Smooth muscle cell (in vitro differentiated cells): ENCODE results near the gene ODAM. TPM values are rescaled to one million over a fixed set of nuclear protein-coding genes. Genes with fewer than 3 reads are reported as not detected.

Experiments
- DNase-seq: peaks from one replicate; lab custom pipeline; 2025; ENCODE audit not compliant: unreplicated experiment; lab: John Stamatoyannopoulos, UW
- H2AFZ ChIP-seq: fragments of 200-600 bp; sonication (generic); 2 replicates; pipeline ENCODE4 v1.6.0; 2016; ENCODE audit warnings: antibody characterized with exemption, low read depth, mild to moderate bottlenecking
- H3F3A ChIP-seq: fragments of 200-600 bp; sonication (generic); 2 replicates; pipeline ENCODE4 v1.6.0; 2017; ENCODE audit warnings: antibody characterized with exemption, low read depth
- H3K27ac ChIP-seq: fragments of 200-600 bp; sonication (generic); 2 replicates; pipeline ENCODE4 v1.5.1; 2016; ENCODE audit warnings: low read depth, mild to moderate bottlenecking
- H3K27me3 ChIP-seq: fragments of 200-600 bp; sonication (generic); 2 replicates; pipeline ENCODE4 v1.6.1; 2016; ENCODE audit warnings: low read depth, mild to moderate bottlenecking
- H3K36me3 ChIP-seq: fragments of 200-600 bp; sonication (generic); 2 replicates; pipeline ENCODE4 v1.5.1; 2016; ENCODE audit warnings: low read depth
- H3K4me1 ChIP-seq: fragments of 200-600 bp; sonication (generic); 2 replicates; pipeline ENCODE4 v1.5.1; 2016; ENCODE audit warnings: low read depth
- H3K4me2 ChIP-seq: fragments of 200-600 bp; sonication (generic); 2 replicates; pipeline ENCODE4 v1.6.0; 2016; ENCODE audit warnings: mild to moderate bottlenecking
- H3K4me3 ChIP-seq: fragments of 200-600 bp; sonication (generic); 2 replicates; pipeline ENCODE4 v1.5.1; 2016; ENCODE audit warnings: mild to moderate bottlenecking
- H3K79me2 ChIP-seq: fragments of 200-600 bp; sonication (generic); 2 replicates; pipeline ENCODE4 v1.6.0; 2016; ENCODE audit warnings: low read depth, mild to moderate bottlenecking
- H3K9ac ChIP-seq: fragments of 200-600 bp; sonication (generic); 2 replicates; pipeline ENCODE4 v1.6.0; 2016; ENCODE audit warnings: low read depth
- H3K9me3 ChIP-seq: fragments of 200-600 bp; sonication (generic); replicated peaks from 2 replicates; pipeline ENCODE4 v1.5.1; 2016; ENCODE audit warnings: low read depth
- H4K20me1 ChIP-seq: fragments of 200-600 bp; sonication (generic); 2 replicates; pipeline ENCODE4 v1.6.0; 2016; ENCODE audit warnings: low read depth
- WGBS: methylation state at CpG from one replicate; pipeline ENCODE4 v1.1.7; 2016; ENCODE audit warnings: low lambda C conversion rate; 5-methylcytosine and 5-hydroxymethylcytosine counted together
- polyA plus RNA-seq: library from polyadenylated mRNA; unstranded; fragments of >200 nt; fragmentation: Nextera tagmentation; extraction: Ambion mirVana; gene quantifications from 2 replicates; pipeline ENCODE4 v1.2.1, GENCODE V29; 2016
- total RNA-seq: library from RNA; depleted of rRNA; stranded (reverse); fragments of >200 nt; gene quantifications from 2 replicates; pipeline ENCODE4 v1.2.3, GENCODE V29; 2014
- TF ChIP-seq, protein P1 (sequence below): fragments of 200-600 bp; sonication (generic); IDR thresholded peaks from 2 replicates; pipeline ENCODE4 v1.5.1; 2017; ENCODE audit warnings: borderline replicate concordance, mild to moderate bottlenecking, antibody characterized with exemption; ENCODE audit not compliant: insufficient read depth, poor library complexity, severe bottlenecking

ODAM gene
- total and polyA plus RNA-seq, 2 experiments from 2014 or later = 0.54 to 0.93 TPM

DNA sequence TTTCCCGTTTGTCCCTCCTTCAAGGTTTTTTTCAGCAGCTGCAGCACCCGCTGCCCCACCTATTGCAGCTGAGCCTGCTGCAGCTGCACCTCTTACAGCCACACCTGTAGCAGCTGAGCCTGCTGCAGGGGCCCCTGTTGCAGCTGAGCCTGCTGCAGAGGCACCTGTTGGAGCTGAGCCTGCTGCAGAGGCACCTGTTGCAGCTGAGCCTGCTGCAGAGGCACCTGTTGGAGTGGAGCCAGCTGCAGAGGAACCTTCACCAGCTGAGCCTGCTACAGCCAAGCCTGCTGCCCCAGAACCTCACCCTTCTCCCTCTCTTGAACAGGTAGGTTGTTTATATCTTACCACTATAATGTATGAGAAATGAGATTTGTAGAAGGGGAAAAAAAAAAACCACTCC, 36.9 kb upstream of the ODAM start:
- Histone ChIP-seq H2AFZ (no peak overlapping the region), H3K36me3 (no peaks in the 10 kb centered on the region), H3K27me3 (no peaks in the 10 kb centered on the region), H4K20me1 (no peaks in the 10 kb centered on the region), H3K9ac (no peak overlapping the region), H3K9me3 (no peaks in the 10 kb centered on the region), H3K4me1 (no peaks in the 10 kb centered on the region), H3K4me2 (no peak overlapping the region), H3K79me2 (no peaks in the 10 kb centered on the region), H3F3A (no peaks in the 10 kb centered on the region), H3K4me3 (no peak overlapping the region), H3K27ac (no peak overlapping the region)
- TF ChIP-seq, protein P1, sequence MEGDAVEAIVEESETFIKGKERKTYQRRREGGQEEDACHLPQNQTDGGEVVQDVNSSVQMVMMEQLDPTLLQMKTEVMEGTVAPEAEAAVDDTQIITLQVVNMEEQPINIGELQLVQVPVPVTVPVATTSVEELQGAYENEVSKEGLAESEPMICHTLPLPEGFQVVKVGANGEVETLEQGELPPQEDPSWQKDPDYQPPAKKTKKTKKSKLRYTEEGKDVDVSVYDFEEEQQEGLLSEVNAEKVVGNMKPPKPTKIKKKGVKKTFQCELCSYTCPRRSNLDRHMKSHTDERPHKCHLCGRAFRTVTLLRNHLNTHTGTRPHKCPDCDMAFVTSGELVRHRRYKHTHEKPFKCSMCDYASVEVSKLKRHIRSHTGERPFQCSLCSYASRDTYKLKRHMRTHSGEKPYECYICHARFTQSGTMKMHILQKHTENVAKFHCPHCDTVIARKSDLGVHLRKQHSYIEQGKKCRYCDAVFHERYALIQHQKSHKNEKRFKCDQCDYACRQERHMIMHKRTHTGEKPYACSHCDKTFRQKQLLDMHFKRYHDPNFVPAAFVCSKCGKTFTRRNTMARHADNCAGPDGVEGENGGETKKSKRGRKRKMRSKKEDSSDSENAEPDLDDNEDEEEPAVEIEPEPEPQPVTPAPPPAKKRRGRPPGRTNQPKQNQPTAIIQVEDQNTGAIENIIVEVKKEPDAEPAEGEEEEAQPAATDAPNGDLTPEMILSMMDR = no peak
- WGBS = 85% methylated on average over 2 of the region's 2 CpGs
- DNase-seq = no peak

DNA sequence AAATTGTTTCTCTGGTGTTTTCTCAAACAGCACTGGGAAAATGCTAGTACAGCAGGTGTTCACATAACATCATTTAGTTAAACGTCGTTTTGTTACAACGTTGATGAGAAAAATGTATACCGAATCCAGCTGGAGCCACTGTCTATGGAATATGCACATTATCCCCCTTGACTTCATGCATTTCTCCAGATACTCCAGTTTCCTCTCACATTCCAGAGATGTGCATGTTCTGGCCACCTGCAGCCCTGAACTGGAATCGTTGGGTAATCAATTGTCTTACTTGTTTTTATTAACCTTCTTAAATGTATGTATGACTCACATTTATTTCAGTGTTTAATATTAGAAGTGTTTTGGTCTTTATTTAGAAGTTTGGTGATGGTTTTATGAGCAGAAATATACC, 18.4 kb upstream of the ODAM start:
- no peak overlapping the region for H3K4me2 ChIP-seq
- TF ChIP-seq, protein P1 = no peak
- no peaks in the 10 kb centered on the region for H3K27me3 ChIP-seq
- no peaks in the 10 kb centered on the region for H3K9me3 ChIP-seq
- no peaks in the 10 kb centered on the region for H4K20me1 ChIP-seq
- 79% methylated on average over 5 of the region's 5 CpGs for WGBS
- H3K79me2 ChIP-seq = no peaks in the 10 kb centered on the region
- H3K36me3 ChIP-seq = no peaks in the 10 kb centered on the region
- H3F3A ChIP-seq = no peaks in the 10 kb centered on the region
- H2AFZ ChIP-seq = no peak overlapping the region
- DNase-seq = no peak
- no peak overlapping the region for H3K9ac ChIP-seq
- no peaks in the 10 kb centered on the region for H3K4me1 ChIP-seq
- H3K4me3 ChIP-seq = no peak overlapping the region
- no peak overlapping the region for H3K27ac ChIP-seq

DNA sequence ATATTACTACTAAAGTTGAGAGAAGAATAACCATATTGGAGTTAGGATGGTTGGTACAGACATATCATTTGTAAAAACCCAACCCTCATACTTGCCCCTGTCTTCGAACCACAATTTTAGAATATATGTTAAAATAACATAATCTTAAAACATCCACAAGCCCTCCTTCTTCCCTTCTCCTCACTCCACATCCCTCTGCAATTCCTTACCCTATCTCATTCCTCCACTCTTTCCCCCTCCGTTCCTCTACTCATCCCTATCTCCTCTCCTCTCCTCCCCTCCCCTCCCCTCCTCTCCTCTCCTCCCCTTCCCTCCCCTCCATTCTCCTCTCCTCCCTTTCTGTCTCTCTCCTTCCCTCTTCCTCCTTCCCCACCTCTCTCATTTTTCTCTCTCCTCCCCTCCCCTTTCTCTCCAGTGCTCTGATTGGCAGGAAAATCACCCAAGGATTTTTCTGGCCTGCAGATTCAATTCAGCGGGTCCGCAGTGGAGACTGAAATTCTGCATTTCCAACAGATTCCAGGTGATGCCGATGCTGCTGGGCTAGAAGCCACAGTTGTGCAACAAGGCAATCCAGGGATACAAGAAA, 17.4 kb upstream of the ODAM start:
- Histone ChIP-seq H3K4me3 (no peak overlapping the region), H4K20me1 (no peaks in the 10 kb centered on the region), H3K36me3 (no peaks in the 10 kb centered on the region), H3K9me3 (no peaks in the 10 kb centered on the region), H3K79me2 (no peaks in the 10 kb centered on the region), H3K27ac (no peak overlapping the region), H3F3A (no peaks in the 10 kb centered on the region), H3K4me2 (no peak overlapping the region), H2AFZ (no peak overlapping the region), H3K4me1 (no peaks in the 10 kb centered on the region), H3K9ac (no peak overlapping the region), H3K27me3 (no peaks in the 10 kb centered on the region)
- no peak for DNase-seq
- TF ChIP-seq, protein P1 = no peak
- WGBS = 56% methylated on average over 5 of the region's 5 CpGs

DNA sequence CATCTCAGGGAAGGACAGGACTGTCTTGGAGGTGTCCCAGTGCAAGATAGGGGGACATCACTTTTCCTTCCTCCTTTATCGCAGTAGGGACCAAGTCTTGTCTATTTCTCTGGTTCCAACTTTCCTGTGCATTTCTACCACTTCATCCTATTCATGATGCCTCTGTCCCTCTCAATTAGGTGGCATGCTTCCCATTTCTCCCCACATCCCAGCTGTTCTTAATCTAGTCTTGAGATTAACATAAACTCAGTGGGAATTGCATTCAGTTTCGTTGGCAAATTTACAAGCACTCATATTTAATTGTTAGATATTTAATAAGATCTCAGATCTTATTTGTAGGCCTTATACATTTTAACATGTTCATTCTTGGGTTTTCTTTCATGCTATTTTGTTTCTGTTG, 15.7 kb upstream of the ODAM start:
- Histone ChIP-seq H3K4me3 (no peak overlapping the region), H3K27me3 (no peaks in the 10 kb centered on the region)
- DNase-seq = no peak

More for the DNA sequence above, 15.7 kb upstream of the ODAM start:
- no peak overlapping the region for H3K27ac ChIP-seq
- H3K79me2 ChIP-seq = no peaks in the 10 kb centered on the region
- no peaks in the 10 kb centered on the region for H3F3A ChIP-seq
- H3K9me3 ChIP-seq = no peaks in the 10 kb centered on the region
- peaks cover 3% of the 10 kb centered on the region for H3K4me1 ChIP-seq
- H2AFZ ChIP-seq = no peak overlapping the region
- no peak overlapping the region for H3K9ac ChIP-seq
- WGBS = 77% methylated on average over 2 of the region's 2 CpGs
- H4K20me1 ChIP-seq = no peaks in the 10 kb centered on the region
- no peaks in the 10 kb centered on the region for H3K36me3 ChIP-seq
- H3K4me2 ChIP-seq = no peak overlapping the region
- TF ChIP-seq, protein P1 = no peak
